ENCODE data around the gene FAM83B.

FAM83B gene

GRCh38 chr6:54879188-54879985 is 32.8 kb downstream of the FAM83B start (continued):
- peak; percentile 75; the same call in 1 of the 2 replicates for TF ChIP-seq ZNF394 (tag by site-specific recombination; IDR thresholded peaks at IDR 0.05; ENCODE audit: borderline replicate concordance)
- TF ChIP-seq ZNF10 (tag by site-specific recombination; IDR thresholded peaks at IDR 0.05), result peak; percentile 54; the same call in 1 of the 2 replicates
- no peak for TF ChIP-seq ZNF280D (tag by site-specific recombination; IDR thresholded peaks at IDR 0.05)
- peak; percentile 94 for TF ChIP-seq ZXDB (tag by site-specific recombination; IDR thresholded peaks at IDR 0.05)
- TF ChIP-seq ZNF580 (tag by site-specific recombination; IDR thresholded peaks at IDR 0.05), result peak; percentile 94
- peak; percentile 93 for TF ChIP-seq ZNF24 (tag by site-specific recombination; IDR thresholded peaks at IDR 0.05)
- TF ChIP-seq ZNF114 (tag by site-specific recombination; IDR thresholded peaks at IDR 0.05), result no peak
- no peak for TF ChIP-seq SALL2 (tag by site-specific recombination; IDR thresholded peaks at IDR 0.05; ENCODE audit: borderline replicate concordance)
- TF ChIP-seq ZNF223 (tag by site-specific recombination; IDR thresholded peaks at IDR 0.05), result no peak
- no peak for TF ChIP-seq ZNF37A (tag by site-specific recombination; IDR thresholded peaks at IDR 0.05)
- no peak for TF ChIP-seq ZNF169 (tag by site-specific recombination; IDR thresholded peaks at IDR 0.05)
- TF ChIP-seq ZNF768 (tag by site-specific recombination; IDR thresholded peaks at IDR 0.05), result no peak
- 0 out of 2 replicates have a peak, but pooled peaks have one; percentile 22 for TF ChIP-seq ZSCAN16 (tag by site-specific recombination; IDR thresholded peaks at IDR 0.05)
- peak; percentile 95 for TF ChIP-seq KLF7 (tag by site-specific recombination; IDR thresholded peaks at IDR 0.05; ENCODE audit: borderline replicate concordance)
- TF ChIP-seq ZFP37 (tag by site-specific recombination; IDR thresholded peaks at IDR 0.05), result no peak
- no peak; the same call in 1 of the 2 replicates for TF ChIP-seq ZNF623 (tag by site-specific recombination; IDR thresholded peaks at IDR 0.05)
- TF ChIP-seq ZNF692 (tag by site-specific recombination; IDR thresholded peaks at IDR 0.05), result peak; percentile 66; the same call in 1 of the 2 replicates
- TF ChIP-seq ZNF660 (tag by site-specific recombination; IDR thresholded peaks at IDR 0.05), result peak; percentile 80; the same call in 1 of the 2 replicates
- peak; percentile 85 for TF ChIP-seq ZSCAN30 (tag by site-specific recombination; IDR thresholded peaks at IDR 0.05)
- no peak for TF ChIP-seq ZNF654 (tag by site-specific recombination; IDR thresholded peaks at IDR 0.05; ENCODE audit: low read depth)
- TF ChIP-seq ZNF585B (tag by site-specific recombination; IDR thresholded peaks at IDR 0.05), result no peak
- TF ChIP-seq, protein P1, sequence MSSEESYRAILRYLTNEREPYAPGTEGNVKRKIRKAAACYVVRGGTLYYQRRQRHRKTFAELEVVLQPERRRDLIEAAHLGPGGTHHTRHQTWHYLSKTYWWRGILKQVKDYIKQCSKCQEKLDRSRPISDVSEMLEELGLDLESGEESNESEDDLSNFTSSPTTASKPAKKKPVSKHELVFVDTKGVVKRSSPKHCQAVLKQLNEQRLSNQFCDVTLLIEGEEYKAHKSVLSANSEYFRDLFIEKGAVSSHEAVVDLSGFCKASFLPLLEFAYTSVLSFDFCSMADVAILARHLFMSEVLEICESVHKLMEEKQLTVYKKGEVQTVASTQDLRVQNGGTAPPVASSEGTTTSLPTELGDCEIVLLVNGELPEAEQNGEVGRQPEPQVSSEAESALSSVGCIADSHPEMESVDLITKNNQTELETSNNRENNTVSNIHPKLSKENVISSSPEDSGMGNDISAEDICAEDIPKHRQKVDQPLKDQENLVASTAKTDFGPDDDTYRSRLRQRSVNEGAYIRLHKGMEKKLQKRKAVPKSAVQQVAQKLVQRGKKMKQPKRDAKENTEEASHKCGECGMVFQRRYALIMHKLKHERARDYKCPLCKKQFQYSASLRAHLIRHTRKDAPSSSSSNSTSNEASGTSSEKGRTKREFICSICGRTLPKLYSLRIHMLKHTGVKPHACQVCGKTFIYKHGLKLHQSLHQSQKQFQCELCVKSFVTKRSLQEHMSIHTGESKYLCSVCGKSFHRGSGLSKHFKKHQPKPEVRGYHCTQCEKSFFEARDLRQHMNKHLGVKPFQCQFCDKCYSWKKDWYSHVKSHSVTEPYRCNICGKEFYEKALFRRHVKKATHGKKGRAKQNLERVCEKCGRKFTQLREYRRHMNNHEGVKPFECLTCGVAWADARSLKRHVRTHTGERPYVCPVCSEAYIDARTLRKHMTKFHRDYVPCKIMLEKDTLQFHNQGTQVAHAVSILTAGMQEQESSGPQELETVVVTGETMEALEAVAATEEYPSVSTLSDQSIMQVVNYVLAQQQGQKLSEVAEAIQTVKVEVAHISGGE (tag by site-specific recombination; conservative IDR thresholded peaks at IDR 0.05; ENCODE audit: low read depth), result no peak
- no peak for TF ChIP-seq ZNF311 (tag by site-specific recombination; IDR thresholded peaks at IDR 0.05; ENCODE audit: borderline replicate concordance)
- no peak for TF ChIP-seq ZNF26 (tag by site-specific recombination; IDR thresholded peaks at IDR 0.05)
- TF ChIP-seq ZNF513 (tag by site-specific recombination; IDR thresholded peaks at IDR 0.05), result no peak
- TF ChIP-seq ZNF2 (tag by site-specific recombination; IDR thresholded peaks at IDR 0.05), result no peak; the same call in 1 of the 2 replicates
- TF ChIP-seq ZNF433 (tag by site-specific recombination; IDR thresholded peaks at IDR 0.05; ENCODE audit: low read depth), result no peak

Data from HEK293 (cell line).